A673 (cell line): ENCODE measurements around the gene KIF19.

Source experiments
- CTCF ChIP-seq: fragments of 300-800, 200-600 bp; sonication (generic); conservative IDR thresholded peaks from 2 replicates; pipeline ENCODE4 v1.5.1; 2017; ENCODE audit warnings: low read depth, mild to moderate bottlenecking, antibody characterized with exemption, low read length, moderate library complexity, mixed read lengths
- EZH2 ChIP-seq: fragments of 200-600 bp; sonication (generic); IDR thresholded peaks from 2 replicates; pipeline ENCODE4 v1.6.1; 2017; ENCODE audit warnings: borderline replicate concordance, low read depth, mild to moderate bottlenecking, mixed read lengths, antibody characterized with exemption, low read length; ENCODE audit not compliant: poor library complexity, severe bottlenecking

- TF ChIP-seq CTCF (no peak), EZH2 (no peak)
These were observed 9.0 kb upstream of the KIF19 start for GRCh38 chr17:74317071-74317470.
